Panc1 (cell line): Measurements from ENCODE around the gene GNAQ. TPM values are rescaled to one million over a fixed set of nuclear protein-coding genes. Genes with fewer than 3 reads are reported as not detected.

Experiments used
- ATAC-seq: fragments of 200-7000 bp; cut with Tn5 transposase; 2 replicates; pipeline ENCODE4 v1.9.1; 2020; ENCODE audit warnings: mild to moderate bottlenecking, moderate library complexity
- BruUV-seq: library from RNA; stranded (reverse); fragments of 400-500 nt; replicated peaks from 2 replicates; lab custom pipeline; 2021; lab: Mats Ljungman, UMichigan
- CTCF ChIA-PET: fragments of 300-600 bp; sonication (Branson Sonifier 250); formaldehyde crosslinking; loops from one replicate; lab custom pipeline; 2022; ENCODE audit warnings: antibody characterized with exemption; lab: Charles Lee
- POLR2A ChIA-PET: fragments of 300-600 bp; sonication (Branson Sonifier 250); formaldehyde crosslinking; loops from one replicate; lab custom pipeline; 2022; ENCODE audit warnings: antibody characterized with exemption; lab: Charles Lee
- DNase-seq: peaks from one replicate; pipeline ENCODE4 v3.0.0-alpha.2; 2010; ENCODE audit warnings: low read depth, low spot score
- H3K27ac ChIP-seq: 2 replicates; pipeline ENCODE4 v1.5.1; 2011; ENCODE audit warnings: mild to moderate bottlenecking, low read length, inconsistent platforms
- H3K27me3 ChIP-seq: fragments of 200-500 bp; sonication (Bioruptor generic); 2 replicates; pipeline ENCODE4 v1.6.0; 2014; ENCODE audit warnings: low read length, inconsistent platforms; ENCODE audit not compliant: control insufficient read depth, insufficient read depth
- H3K36me3 ChIP-seq: fragments of 200-500 bp; sonication (Bioruptor generic); 2 replicates; pipeline ENCODE4 v1.5.1; 2014; ENCODE audit warnings: inconsistent platforms, mild to moderate bottlenecking, low read length, moderate library complexity; ENCODE audit not compliant: control insufficient read depth, insufficient read depth
- H3K4me1 ChIP-seq: 2 replicates; pipeline ENCODE4 v1.5.1; 2011; ENCODE audit warnings: inconsistent platforms, mild to moderate bottlenecking, low read length, moderate library complexity; ENCODE audit not compliant: control insufficient read depth, insufficient read depth
- H3K4me3 ChIP-seq, 2 experiments: 2 replicates each; pipeline ENCODE4 v1.5.1; 2011 to 2012; ENCODE audit warnings: low read depth in 2 of 2, low read length in 2 of 2, mild to moderate bottlenecking in 2 of 2, inconsistent platforms in 1 of 2, moderate library complexity in 1 of 2
- H3K9me3 ChIP-seq: fragments of 200-500 bp; sonication (Bioruptor generic); 2 replicates; pipeline ENCODE4 v1.5.1; 2014; ENCODE audit warnings: low read depth, mild to moderate bottlenecking, inconsistent platforms, low read length, moderate library complexity; ENCODE audit not compliant: control insufficient read depth, insufficient read depth
- POLR2AphosphoS5 ChIP-seq: IDR thresholded peaks from 2 replicates; pipeline ENCODE4 v1.6.1; 2012; ENCODE audit warnings: mild to moderate bottlenecking, low read depth, low read length, moderate library complexity
- SIN3A ChIP-seq: IDR thresholded peaks from 2 replicates; pipeline ENCODE4 v1.6.1; 2012; ENCODE audit warnings: low read depth, mild to moderate bottlenecking, low read length, moderate library complexity, borderline replicate concordance; ENCODE audit not compliant: insufficient read depth
- TCF7L2 ChIP-seq: IDR thresholded peaks from 2 replicates; pipeline ENCODE4 v1.6.1; 2011; ENCODE audit warnings: mild to moderate bottlenecking, low read depth, low read length, inconsistent platforms
- in situ Hi-C: cut with HindIII; loops from 2 replicates; pipeline ENCODE4 v1.10.0; 2016; ENCODE audit warnings: low sequenced_read_pairs, low pct_unique_long_range_greater_than_20kb
- intact Hi-C: fragments of 100-400 bp; cut with micrococcal nuclease; formaldehyde crosslinking; loops from one replicate; pipeline ENCODE4 v1.10.0; 2022; ENCODE audit not compliant: unreplicated experiment
- total RNA-seq: library from RNA; stranded (reverse); gene quantifications from one replicate; pipeline ENCODE4 v1.2.1, GENCODE V29; 2021; ENCODE audit not compliant: unreplicated experiment
- TF ChIP-seq, protein P1 (sequence below): fragments of 450-650 bp; IDR thresholded peaks from 2 replicates; pipeline ENCODE4 v1.5.1; 2017; ENCODE audit warnings: mild to moderate bottlenecking
- TF ChIP-seq, protein P2 (sequence below), 2 experiments: IDR thresholded peaks; 2 replicates each; pipeline ENCODE4 v1.6.1; 2011 to 2012; ENCODE audit warnings: low read depth in 2 of 2, control low read depth in 1 of 2, low read length in 1 of 2, mild to moderate bottlenecking in 1 of 2, moderate library complexity in 1 of 2; ENCODE audit not compliant: insufficient read depth in 1 of 2

GNAQ gene
- total RNA-seq, 1 experiment from 2014 or later: 34.5 TPM

DNA sequence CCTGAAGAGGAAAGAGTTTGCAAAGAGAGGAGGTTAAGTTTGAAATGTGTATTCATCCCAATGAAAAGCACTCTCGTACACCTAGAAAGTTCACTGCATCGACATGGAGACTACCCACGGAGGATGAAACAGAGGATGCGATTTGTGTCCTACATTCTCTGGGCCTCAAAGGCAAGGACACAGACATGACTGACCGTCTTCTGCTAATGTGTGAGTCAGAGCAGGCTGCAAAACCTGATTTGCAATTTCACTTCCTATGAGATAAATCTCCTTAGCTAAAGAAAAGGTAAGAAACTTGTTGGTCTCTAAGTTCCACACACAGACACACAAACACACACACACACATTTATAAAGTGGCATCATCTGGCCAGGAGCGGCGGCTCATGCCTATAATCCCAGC is 98.6 kb downstream of the GNAQ start:
- ChIA-PET POLR2A (no interaction called here), CTCF (no interaction called here)
- BruUV-seq: no TSS peak
- Histone ChIP-seq H3K27me3 (no peaks in the 10 kb centered on the region), H3K36me3 (no peaks in the 10 kb centered on the region), H3K27ac (no peak overlapping the region), H3K4me3 (no peak overlapping the region), H3K9me3 (no peaks in the 10 kb centered on the region), H3K4me1 (no peaks in the 10 kb centered on the region)
- in situ Hi-C loops (no loop called here), intact Hi-C loops (no loop called here)
- DNase-seq (no peak), ATAC-seq (no peak)
- TF ChIP-seq, protein P1, sequence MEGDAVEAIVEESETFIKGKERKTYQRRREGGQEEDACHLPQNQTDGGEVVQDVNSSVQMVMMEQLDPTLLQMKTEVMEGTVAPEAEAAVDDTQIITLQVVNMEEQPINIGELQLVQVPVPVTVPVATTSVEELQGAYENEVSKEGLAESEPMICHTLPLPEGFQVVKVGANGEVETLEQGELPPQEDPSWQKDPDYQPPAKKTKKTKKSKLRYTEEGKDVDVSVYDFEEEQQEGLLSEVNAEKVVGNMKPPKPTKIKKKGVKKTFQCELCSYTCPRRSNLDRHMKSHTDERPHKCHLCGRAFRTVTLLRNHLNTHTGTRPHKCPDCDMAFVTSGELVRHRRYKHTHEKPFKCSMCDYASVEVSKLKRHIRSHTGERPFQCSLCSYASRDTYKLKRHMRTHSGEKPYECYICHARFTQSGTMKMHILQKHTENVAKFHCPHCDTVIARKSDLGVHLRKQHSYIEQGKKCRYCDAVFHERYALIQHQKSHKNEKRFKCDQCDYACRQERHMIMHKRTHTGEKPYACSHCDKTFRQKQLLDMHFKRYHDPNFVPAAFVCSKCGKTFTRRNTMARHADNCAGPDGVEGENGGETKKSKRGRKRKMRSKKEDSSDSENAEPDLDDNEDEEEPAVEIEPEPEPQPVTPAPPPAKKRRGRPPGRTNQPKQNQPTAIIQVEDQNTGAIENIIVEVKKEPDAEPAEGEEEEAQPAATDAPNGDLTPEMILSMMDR: no peak
- TF ChIP-seq SIN3A (no peak), TCF7L2 (no peak), POLR2AphosphoS5 (no peak)
- TF ChIP-seq, protein P2, sequence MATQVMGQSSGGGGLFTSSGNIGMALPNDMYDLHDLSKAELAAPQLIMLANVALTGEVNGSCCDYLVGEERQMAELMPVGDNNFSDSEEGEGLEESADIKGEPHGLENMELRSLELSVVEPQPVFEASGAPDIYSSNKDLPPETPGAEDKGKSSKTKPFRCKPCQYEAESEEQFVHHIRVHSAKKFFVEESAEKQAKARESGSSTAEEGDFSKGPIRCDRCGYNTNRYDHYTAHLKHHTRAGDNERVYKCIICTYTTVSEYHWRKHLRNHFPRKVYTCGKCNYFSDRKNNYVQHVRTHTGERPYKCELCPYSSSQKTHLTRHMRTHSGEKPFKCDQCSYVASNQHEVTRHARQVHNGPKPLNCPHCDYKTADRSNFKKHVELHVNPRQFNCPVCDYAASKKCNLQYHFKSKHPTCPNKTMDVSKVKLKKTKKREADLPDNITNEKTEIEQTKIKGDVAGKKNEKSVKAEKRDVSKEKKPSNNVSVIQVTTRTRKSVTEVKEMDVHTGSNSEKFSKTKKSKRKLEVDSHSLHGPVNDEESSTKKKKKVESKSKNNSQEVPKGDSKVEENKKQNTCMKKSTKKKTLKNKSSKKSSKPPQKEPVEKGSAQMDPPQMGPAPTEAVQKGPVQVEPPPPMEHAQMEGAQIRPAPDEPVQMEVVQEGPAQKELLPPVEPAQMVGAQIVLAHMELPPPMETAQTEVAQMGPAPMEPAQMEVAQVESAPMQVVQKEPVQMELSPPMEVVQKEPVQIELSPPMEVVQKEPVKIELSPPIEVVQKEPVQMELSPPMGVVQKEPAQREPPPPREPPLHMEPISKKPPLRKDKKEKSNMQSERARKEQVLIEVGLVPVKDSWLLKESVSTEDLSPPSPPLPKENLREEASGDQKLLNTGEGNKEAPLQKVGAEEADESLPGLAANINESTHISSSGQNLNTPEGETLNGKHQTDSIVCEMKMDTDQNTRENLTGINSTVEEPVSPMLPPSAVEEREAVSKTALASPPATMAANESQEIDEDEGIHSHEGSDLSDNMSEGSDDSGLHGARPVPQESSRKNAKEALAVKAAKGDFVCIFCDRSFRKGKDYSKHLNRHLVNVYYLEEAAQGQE (IDR thresholded peaks at IDR 0.05; ENCODE audit: insufficient read depth in 1 of 2, low read depth in 2 of 2, low read length in 1 of 2): no peak

DNA sequence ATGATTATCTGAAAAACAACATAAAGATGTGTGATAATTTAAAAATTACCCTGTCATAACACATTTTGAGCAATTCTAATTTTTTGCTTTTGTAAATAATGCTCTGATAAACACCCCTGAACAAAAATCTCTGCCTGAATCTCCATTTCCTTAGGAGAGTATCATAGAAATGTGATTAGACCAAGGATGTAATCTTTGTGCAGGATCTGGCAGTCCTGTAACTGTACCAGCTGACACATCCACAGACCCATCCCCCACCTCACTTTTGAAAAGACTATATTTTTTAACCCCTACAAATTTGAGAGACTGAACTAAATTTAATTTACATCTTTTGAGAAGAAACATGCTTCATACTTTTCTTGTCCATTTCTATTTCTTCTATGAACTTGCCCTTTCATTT is 101.7 kb downstream of the GNAQ start:
- ATAC-seq: no peak
- in situ Hi-C loops (no loop called here), intact Hi-C loops (no loop called here)
- no peak overlapping the region for H3K4me3 ChIP-seq
- CTCF ChIA-PET: no interaction called here
- H3K9me3 ChIP-seq: no peaks in the 10 kb centered on the region
- no peaks in the 10 kb centered on the region for H3K27me3 ChIP-seq
- TF ChIP-seq, protein P1: no peak
- TF ChIP-seq TCF7L2 (no peak), SIN3A (no peak), POLR2AphosphoS5 (no peak)
- TF ChIP-seq, protein P2 (IDR thresholded peaks at IDR 0.05; ENCODE audit: insufficient read depth in 1 of 2, low read depth in 2 of 2, low read length in 1 of 2): no peak
- no peaks in the 10 kb centered on the region; the same call in 1 of the 2 replicates for H3K4me1 ChIP-seq
- POLR2A ChIA-PET: no interaction called here
- no peaks in the 10 kb centered on the region for H3K36me3 ChIP-seq
- BruUV-seq: no TSS peak
- H3K27ac ChIP-seq: no peak overlapping the region
- no peak for DNase-seq
